ENCODE data around the gene PIH1D1.

DNA sequence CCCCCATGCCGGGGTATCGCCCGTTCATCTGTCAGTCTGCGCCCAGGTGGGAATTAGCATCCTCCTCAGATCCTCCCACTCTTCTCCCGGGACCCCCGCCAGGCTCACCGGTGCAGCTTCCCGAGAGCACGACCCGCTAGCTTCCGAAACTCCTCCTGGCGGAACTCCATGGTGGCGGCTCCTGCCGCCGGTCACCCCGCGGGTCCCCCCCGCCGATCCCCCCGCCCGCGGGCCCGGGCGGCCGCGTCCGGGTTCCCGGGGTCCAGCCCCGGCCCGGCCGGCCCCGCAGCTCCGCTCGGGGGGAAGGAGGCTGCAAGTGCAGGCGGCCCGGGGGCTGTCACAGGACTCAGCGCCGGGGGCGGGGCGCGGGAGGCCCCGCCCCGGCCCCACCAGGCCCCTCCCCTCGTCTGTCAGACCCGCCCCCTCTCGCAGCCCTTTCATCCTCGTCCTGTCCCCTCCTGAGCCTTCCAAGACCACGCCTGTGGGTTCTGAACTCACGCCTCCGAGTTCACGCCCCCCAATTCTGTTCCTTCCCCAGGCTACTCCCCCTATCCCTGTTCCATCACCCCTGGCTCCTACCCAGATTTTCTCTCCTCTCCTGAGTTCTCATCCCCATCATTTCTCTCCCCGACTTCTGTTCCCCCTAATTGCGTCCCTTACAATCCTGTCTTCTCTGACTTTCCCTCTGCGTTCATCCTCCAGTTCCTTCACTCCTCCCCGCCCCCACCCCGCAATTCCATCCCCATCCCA is 10.2 kb downstream of the PIH1D1 start, which contains the start of gene SLC17A7:
- TF ChIP-seq, protein P1, sequence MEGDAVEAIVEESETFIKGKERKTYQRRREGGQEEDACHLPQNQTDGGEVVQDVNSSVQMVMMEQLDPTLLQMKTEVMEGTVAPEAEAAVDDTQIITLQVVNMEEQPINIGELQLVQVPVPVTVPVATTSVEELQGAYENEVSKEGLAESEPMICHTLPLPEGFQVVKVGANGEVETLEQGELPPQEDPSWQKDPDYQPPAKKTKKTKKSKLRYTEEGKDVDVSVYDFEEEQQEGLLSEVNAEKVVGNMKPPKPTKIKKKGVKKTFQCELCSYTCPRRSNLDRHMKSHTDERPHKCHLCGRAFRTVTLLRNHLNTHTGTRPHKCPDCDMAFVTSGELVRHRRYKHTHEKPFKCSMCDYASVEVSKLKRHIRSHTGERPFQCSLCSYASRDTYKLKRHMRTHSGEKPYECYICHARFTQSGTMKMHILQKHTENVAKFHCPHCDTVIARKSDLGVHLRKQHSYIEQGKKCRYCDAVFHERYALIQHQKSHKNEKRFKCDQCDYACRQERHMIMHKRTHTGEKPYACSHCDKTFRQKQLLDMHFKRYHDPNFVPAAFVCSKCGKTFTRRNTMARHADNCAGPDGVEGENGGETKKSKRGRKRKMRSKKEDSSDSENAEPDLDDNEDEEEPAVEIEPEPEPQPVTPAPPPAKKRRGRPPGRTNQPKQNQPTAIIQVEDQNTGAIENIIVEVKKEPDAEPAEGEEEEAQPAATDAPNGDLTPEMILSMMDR (conservative IDR thresholded peaks at IDR 0.05 in 1 of 2, IDR thresholded peaks at IDR 0.05 in 1 of 2; ENCODE audit: extremely low read depth in 1 of 2, insufficient read depth in 1 of 2, low read depth in 1 of 2, low read length in 2 of 2) = peak in 1 of 2 donors; percentile 2
- TF ChIP-seq EZH2 (IDR thresholded peaks at IDR 0.05; ENCODE audit: borderline replicate concordance, low read length) = no peak

Measured in mammary epithelial cell (primary cell).